HG03280 (cell line): ENCODE data around the gene SEMA4A.
A peak's percentile ranks its signal among the peaks of the same experiment; 100 is the strongest.
"Not testable (repeated sequence)": the region's sequence is repeated elsewhere in the genome, so short reads cannot be mapped to it uniquely, and the experiment has no call there.

Source experiments
- ATAC-seq: cut with Tn5 transposase; IDR thresholded peaks from one replicate; pipeline ENCODE4 v1.9.1; 2021; ENCODE audit warnings: mild to moderate bottlenecking, moderate library complexity; ENCODE audit not compliant: unreplicated experiment

SEMA4A gene

DNA sequence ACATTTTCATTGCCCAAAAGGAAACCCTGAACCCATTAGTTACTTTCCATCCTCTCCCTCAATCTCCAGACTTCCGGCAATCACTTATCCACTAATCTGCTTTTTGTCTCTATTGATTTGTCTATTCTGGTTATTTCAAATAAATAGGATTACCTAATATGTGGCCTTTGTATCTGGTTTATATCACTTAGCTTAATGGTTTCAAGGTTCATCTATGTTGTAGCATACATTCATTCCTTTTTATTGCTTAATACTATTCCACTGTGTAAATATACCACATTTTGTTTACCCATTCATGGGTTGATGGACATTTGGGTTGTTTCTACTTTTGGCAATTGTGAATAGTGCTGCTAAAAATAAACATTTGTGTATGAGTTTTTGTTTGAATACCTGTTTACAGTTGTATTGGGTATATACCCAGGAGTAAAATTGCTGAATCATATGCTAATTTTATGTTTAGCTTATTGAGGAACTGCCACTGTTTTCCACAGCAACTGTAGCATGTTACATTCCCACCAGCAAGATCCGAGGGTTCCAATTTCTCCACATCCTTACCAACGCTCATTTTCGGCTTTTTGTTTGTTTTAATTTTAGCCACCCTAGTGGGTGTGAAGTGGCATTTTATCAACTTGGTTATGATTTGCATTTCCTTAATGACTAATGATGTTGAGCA is 38.0 kb downstream of the SEMA4A start:
- ATAC-seq, result no peak

GRCh38 chr1:156193208-156193487 is 39.8 kb downstream of the SEMA4A start:
- no peak for ATAC-seq

GRCh38 chr1:156193488-156194299 is 40.3 kb downstream of the SEMA4A start, which contains the start of gene SLC25A44:
Gene SLC25A44, plus strand, starts transcription at chr1:156194104. Its CDS starts 5,744 bp downstream, at chr1:156199848.
- ATAC-seq, result peak; percentile 97

GRCh38 chr1:156194300-156194652 is 40.9 kb downstream of the SEMA4A start:
- ATAC-seq, result no peak

GRCh38 chr1:156195853-156196252 is 42.5 kb downstream of the SEMA4A start:
- no peak for ATAC-seq

DNA sequence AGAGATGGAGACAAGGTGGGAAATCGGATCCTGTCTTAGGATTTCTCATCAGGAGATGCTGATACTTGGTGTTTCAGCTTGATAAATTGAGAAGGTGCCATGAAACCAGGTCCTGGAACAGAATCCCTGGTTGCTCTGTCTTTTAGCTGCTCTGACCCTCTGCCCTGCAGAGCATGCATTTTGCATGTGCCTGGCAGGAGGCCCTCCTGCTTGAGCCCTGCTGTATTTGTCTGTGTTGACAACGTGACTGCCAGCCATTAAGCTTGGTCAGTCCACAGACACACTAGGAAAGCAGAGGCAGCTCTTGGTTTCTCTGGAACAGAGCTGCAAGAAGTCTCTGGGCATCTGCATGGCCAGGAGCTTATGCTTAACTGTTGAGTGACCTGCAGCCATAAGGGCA is 43.1 kb downstream of the SEMA4A start:
- no peak for ATAC-seq

DNA sequence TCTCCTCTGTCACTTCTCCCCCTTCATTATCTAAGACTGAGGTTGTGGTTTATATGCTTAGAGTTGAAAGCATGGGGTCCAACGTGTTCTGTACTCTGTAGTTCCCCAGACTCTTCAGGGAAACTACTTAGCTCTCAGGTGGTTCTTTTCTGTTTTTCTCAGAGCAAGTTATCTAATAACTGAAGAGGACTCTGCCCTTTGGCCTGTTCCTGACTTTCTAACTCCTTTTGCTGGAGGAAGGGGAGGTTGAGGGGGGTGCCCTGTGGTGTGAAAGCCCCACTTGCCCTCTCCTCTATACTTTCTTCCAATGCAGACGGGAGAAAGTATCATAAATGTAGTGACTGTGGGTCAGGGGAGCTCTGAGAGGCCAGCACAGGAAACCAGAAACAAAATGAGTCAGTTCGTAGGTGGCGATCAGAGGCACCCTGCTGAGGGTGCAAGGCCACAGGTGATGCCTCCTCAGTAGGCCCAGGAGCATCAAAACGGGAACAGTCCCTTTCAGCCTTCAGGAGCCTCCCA is 45.5 kb downstream of the SEMA4A start:
- ATAC-seq, result no peak

DNA sequence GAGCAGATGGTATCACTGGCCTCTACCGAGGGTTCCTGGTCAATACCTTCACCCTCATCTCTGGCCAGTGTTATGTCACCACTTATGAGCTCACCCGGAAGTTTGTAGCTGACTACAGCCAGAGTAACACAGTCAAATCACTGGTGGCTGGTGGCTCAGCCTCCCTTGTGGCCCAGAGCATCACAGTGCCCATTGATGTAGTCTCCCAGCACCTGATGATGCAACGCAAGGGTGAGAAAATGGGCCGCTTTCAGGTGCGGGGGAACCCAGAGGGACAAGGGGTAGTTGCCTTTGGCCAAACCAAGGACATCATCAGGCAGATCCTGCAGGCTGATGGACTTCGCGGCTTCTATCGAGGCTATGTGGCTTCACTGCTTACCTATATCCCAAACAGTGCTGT is 46.7 kb downstream of the SEMA4A start:
- ATAC-seq, result no peak

- ATAC-seq, result no peak
These were observed 49.9 kb downstream of the SEMA4A start for GRCh38 chr1:156203331-156203730.

DNA sequence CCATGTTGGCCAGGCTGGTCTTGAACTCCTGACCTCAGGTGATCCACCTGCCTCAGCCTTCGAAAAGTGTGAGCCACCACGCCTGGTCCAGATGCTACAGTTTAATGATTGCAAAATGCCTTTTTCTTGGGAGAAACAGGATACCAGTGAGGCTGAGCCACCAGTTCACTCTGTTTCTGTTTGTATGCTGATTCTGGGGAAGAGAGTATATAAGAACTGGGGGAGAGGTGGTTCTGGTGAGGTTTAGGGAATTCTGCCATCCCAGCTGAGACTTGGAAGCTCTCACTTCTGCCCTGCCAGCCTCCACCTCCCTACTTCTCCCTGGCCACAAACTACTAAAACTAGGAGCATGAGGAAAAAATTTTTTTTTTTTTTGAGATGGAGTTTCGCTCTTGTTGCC is 51.3 kb downstream of the SEMA4A start:
- ATAC-seq, result no peak

DNA sequence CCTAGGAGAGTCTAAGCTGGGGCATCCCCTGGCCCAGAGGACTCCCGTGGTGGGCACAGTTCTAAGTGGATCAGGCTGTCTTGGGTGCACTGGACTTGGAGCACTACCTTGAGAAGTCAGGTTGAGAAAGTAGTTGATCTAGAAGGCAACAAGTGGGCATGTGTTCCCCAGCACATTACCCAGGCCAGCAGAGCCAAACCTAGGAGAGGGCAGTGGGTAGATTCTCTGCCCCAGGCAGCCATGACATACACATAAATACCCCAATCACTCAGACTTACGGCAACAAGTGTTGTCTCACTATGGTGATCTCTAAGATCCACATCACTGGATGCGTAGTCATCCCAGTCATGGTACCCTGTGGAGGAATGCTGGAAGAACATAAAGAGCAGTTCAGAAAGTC is 57.9 kb downstream of the SEMA4A start:
- no peak for ATAC-seq

DNA sequence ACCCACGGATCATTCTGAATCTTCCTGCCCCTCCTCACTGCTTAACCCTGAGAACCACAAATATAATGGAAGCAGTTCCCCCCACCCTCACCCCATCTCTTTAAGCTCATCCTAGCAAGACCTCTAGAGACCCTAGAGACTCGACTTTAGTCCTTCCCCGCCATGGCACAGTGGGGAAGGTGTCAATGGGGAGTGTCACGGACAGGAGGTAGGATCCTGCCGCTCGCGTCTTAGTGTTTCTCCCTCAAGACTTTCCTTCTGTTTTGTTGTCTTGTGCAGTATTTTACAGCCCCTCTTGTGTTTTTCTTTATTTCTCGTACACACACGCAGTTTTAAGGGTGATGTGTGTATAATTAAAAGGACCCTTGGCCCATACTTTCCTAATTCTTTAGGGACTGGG is 58.7 kb downstream of the SEMA4A start:
- no peak for ATAC-seq

- ATAC-seq, result peak; percentile 92
These were observed 59.7 kb downstream of the SEMA4A start, which contains the start of gene PMF1 for GRCh38 chr1:156212833-156213643. Gene PMF1, plus strand, starts transcription at chr1:156213007. Its CDS starts 9 bp downstream, at chr1:156213016.

GRCh38 chr1:156213644-156213966 is 60.2 kb downstream of the SEMA4A start:
- no peak for ATAC-seq

GRCh38 chr1:156214024-156214748 is 60.8 kb downstream of the SEMA4A start:
- no peak for ATAC-seq

DNA sequence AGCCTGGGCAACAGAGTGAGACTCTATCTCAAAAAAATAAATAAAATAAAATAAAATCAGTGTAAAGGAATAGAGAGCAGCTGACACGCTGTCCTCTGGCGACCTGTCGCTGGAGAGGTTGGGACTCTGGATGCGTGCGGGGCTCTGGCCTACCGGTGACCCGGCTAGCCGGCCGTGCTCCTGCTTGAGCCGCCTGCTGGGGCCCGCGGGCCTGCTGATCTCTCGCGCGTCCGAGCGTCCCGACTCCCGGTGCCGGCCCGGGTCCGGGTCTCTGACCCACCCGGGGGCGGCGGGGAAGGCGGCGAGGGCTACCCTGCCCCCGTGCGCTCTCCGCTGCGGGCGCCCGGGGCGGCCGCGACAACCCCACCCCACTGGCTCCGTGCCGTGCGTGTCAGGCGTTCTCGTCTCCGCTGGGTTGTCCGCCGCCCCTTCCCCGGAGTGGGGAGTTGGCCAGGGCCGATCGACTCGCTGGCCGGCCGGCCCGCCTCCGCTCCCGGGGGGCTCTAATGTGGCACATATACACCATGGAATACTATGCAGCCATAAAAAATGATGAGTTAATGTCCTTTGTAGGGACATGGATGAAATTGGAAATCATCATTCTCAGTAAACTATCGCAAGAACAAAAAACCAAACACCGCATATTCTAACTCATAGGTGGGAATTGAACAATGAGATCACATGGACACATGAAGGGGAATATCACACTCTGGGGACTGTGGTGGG is 63.1 kb downstream of the SEMA4A start:
- ATAC-seq, result not testable (repeated sequence)

DNA sequence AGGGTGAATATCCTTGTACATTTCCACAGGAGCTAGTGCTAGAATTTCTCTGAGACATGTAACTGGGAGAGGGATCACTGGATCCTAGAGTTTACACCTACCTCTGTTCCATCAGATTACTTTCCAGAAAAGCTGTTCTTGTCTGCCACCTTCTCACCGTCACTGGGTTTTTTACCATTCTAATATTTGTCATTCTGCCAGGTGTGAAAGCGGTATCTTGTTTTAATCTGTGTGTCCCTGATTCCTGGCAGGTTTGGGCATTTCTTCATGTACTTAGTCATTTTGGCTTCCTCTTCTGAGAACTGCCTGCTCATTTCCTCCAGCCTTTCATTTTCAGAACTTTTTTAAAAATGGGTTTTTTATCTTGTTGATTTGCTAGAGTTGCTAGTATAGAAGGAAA is 64.5 kb downstream of the SEMA4A start:
- no peak for ATAC-seq

- ATAC-seq, result no peak
These were observed 66.8 kb downstream of the SEMA4A start for GRCh38 chr1:156220226-156220625.

- ATAC-seq, result no peak
These were observed 68.8 kb downstream of the SEMA4A start for GRCh38 chr1:156221986-156222692.

DNA sequence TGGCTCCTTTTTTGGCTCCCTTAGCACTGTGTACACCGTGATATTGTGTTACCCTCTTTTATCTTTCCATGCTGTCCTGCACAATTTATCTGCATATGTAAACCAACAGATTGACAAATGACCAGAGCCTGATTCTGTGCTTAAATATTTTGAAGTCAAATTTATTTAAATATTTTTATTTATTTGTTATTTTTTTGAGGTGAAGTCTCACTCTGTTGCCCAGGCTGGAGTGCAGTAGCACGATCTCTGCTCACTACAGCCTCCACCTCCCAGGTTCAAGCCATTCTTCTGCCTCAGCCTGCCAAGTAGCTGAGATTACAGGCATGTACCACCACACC is 72.3 kb downstream of the SEMA4A start:
- ATAC-seq, result no peak
